NCI-H1105 (cell line): Measurements from ENCODE around the gene ADCYAP1.
"Not testable (repeated sequence)": the region's sequence is repeated elsewhere in the genome, so short reads cannot be mapped to it uniquely, and the experiment has no call there.

ENCODE experiments used
- DNase-seq: peaks from one replicate; lab custom pipeline; 2025; lab: John Stamatoyannopoulos, UW

Gene ADCYAP1

DNA sequence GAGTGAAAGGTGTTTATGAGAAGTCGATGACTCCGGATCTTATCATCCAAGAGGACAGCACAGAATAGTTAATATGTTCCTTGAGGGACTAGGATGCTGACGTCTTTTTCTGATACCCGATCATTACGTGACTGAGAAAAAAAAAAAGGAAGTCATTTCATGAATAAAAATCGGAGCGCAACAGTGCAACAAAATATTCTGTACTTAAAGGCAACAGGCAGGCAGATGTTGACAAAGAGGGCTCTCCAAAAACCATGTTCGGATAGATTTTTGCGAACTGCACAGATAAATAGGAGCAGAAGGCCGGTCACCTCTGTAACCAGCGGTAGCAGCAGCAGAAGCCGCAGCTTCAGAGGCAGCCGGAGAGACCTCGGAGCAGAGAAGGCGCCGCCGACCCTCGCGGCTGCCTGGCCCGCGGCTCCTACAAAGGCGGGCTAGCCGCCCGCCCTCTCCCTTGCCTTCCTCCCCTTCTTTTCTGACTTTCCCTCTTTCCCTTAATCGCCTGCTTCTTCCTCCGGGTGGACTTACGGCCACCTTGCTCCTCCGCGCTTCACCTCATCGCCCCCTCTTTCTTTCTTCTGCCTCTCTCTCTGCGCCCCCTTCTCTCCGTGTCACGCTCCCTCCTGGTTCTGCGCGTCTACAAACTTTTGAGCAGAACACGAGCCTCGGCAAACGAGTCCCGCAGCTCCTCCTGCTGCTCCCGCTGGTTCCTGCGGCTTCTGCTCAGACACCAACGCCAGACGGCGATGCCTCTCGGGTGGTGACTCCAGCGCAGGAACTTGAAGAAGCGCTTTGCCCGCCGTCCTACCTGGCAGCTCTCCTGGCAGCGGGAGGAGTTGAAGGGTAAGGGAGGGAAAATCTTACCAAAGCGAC is at the start of gene ADCYAP1:
Gene ADCYAP1 (plus strand): TSS at position 654 of the 873 bp plus-strand sequence. CDS start 516 bp downstream, outside the sequence.
- no peak for DNase-seq

DNA sequence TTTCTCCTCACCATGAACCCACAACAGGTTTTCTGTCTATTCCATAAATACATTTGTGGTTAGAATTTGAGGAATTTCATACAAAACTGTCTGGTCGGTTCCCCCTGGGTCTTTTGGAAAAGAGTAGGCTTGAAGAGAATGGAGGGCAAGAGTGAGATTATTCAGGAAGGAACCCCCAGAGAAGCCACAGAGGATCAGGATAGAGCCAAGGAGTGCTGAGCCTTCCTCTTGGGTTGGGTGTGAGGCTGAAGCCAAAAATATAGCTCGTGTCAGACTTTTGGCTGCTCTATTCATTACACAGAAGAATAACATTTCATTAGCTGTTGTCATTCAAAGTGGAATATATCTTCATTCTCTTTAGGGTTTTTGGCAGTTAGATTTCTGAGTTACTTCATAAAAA is 46.7 kb upstream of the ADCYAP1 start:
- no peak for DNase-seq

GRCh38 chr18:864872-865273 is 39.8 kb upstream of the ADCYAP1 start:
- DNase-seq: peak; percentile 38

- no peak for DNase-seq
Measured at GRCh38 chr18:867257-867656, 37.4 kb upstream of the ADCYAP1 start.

GRCh38 chr18:873426-873825 is 31.2 kb upstream of the ADCYAP1 start:
- not testable (repeated sequence) for DNase-seq

GRCh38 chr18:875912-876311 is 28.8 kb upstream of the ADCYAP1 start:
- no peak for DNase-seq

DNA sequence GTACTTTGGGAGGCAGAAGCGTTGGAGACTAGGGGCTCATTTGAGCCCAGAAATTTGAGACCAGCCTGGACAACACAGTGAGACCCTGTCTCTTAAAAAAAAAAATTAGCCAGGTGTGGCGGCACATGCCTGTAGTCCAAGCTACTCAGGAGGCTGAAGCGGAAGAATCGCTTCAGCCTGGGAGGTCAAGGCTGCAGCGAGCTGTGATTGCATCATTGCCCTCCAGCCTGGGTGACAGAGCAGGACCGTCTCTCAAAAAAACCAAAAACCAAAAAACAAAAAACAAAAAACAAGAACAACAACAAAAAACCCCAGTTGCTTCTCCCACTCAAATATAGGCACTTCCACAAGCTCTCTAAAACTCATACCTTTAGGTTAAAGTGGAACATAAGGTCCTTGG is 27.4 kb upstream of the ADCYAP1 start:
- no peak for DNase-seq

GRCh38 chr18:886076-886475 is 18.6 kb upstream of the ADCYAP1 start:
- DNase-seq: no peak

GRCh38 chr18:887716-888115 is 17.0 kb upstream of the ADCYAP1 start:
- DNase-seq: no peak

DNA sequence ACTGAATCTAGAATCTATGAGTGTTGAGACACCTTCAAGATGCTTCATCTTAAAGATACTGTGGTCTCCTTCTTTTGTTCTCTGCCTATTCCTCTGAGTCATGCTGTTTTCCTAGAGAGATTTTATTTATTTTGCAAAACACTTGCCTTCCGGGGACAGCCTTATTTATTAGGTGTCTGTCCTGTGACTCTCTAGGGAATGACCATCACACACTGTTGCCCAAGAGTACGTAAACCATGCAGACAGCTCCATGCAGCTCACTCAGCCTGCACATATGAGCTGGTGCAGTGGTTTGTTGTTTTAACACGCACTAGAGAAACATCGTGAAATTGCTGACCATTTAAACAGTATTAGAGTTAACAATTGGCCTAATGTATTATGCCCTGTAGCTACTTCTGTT is 12.4 kb upstream of the ADCYAP1 start:
- DNase-seq: no peak

- no peak for DNase-seq
Measured at GRCh38 chr18:896315-896714, 8.4 kb upstream of the ADCYAP1 start.

DNA sequence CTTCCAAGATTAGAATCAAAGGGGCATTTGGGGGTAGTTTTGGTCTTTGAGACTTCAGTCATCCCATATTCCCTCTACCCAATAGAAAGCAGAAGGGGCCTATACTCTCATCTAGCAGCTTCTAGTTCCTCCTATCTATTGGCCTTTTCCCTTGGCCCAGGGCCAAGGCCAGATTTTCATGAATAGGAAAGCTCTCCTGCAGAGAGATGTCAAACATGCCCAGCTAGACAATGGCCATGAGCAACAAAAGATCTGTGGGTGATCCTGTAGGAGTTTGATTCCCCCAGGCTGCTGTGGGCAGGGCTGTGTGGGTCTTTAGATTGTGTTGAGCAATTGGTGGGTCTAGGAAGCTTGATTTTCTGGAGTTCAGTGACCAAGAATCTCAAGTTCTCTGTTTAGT is 2.9 kb upstream of the ADCYAP1 start:
- DNase-seq: no peak

DNA sequence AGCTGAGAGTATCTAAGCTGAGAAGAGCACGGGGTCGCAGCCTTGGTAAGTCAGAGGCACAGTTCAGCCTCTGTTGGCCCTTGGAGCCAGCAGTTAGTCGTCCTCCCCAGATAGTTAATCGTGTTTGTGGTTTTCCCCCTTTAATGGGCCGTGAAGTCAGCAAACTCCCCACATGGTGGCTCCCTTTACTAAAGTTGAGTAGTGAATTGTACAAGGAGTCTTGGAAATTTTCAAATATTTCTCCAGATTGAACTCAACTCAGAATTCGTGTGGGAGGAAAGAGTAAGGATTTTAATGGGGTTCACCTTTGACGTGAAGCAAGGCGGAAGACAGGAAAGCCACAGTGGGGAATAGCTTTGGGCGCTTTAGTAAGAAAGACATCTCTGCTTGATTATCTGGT is 2.4 kb upstream of the ADCYAP1 start:
- DNase-seq: no peak

- no peak for DNase-seq
Measured at GRCh38 chr18:903701-904100, 970 bp upstream of the ADCYAP1 start.

DNA sequence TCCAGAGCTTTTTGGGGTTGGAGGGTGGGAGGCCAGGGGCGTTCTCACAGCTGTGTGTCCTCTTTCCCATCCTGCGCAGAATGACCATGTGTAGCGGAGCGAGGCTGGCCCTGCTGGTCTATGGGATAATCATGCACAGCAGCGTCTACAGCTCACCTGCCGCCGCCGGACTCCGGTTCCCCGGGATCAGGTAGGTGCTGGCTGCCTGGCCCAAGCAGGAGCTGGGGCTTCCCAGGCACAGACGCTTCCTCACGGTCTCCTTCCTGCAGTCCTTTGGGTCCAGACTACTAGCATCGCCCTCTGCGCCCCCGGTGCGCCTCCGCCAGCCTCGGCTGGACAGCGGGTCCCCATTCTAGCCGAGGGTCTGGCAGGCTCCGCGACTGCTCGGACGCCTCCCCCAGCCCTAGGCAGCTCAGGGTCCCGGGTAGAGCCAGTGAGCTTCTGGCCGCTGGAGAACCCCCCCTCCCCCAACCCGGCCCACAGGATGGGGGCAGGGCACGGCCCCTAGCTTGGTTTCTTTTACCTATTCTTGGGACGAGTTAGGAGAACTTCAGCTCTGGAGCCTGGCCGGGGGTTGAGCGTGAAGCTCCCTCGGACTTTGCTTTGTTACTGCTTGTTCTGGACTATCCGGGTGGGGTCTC is 756 bp downstream of the ADCYAP1 start:
- DNase-seq: no peak

DNA sequence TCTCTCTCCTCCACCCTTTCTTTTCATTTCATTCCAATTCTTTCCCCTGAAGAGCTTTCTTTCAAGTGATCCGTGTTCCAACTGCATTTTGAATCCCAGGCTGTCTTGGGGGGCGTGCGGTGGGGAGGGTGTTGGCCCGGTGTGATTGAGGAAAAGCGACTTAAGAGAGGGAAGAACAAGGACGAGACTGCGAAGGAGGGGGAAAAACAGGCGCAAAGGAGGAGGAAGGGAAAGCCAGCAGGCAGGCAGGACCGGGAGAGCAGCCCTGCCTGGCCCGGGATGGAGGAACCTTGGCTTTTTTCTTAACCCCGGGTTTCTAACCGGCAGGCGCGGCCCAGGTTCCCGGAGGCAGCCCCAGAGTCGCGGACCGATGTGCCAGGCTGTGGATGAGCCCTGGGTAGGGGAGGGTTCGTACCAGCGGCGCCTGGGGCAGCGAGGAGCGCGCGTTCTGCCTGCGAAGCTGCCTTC is 1.3 kb downstream of the ADCYAP1 start:
- no peak for DNase-seq

DNA sequence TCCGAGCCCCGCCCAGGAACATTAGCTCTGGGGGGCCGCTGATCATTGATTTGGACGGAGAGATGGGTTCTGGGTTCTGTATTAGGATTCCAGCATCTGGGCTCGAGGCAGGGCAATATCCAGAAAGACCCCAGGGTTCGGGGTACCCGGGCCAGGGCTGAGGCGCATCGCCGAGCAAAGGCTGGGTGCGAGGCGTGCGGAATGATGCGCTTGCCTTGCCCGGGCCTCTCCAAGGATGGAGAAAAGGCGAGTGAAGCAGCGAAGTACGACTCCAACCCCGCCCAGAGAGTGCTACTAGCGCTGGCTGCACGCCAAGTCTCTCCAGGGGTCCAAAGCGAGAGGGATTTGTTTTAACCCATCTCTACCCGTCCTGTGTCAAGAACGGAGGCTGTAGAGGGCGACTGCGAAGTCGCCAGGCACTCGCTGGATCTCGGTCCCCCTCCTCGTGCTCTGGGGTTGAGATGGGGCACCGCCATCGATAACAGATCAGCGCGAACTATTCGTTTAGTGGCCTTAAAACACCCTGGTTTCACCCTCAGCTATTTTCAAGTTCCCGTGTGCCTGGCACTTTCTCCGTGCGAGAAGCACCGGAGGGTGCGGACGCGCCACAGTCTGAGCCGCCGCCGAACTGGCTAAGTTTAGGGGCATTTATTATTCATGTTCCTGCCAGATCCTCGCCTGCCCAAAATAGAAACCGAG is 1.9 kb downstream of the ADCYAP1 start:
- no peak for DNase-seq

DNA sequence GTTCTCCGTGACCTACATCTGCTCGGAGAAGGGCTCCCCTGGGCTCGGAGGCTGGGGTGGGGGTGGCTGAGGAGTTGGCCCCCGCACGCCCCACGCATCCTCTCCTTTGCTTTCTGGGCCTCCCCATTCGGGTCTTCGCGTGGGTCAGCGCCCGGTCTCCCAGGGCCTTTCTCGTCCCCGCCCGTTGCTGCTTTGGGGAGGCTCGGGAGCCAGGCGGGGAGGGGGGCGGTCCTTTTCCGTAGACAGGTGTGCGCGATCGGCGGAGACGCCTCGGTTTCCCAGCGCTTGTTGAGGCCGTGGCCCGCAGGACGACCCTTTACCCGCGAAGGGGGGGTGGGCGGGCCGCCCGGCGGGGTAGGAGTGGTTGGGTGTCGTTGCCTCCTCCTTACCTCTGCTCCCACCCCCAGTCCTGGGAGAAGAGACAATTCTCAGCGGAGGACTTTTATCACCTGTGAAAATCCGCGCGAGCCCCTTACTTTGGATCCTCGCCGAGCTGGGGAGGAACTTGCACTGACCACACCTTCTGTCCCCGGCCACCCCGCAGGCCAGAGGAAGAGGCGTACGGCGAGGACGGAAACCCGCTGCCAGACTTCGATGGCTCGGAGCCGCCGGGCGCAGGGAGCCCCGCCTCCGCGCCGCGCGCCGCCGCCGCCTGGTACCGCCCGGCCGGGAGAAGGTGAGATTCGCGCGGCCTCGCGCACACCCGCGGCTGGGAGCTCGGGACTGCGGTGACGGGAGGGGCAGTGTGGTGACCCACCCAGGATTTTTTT is 2.6 kb downstream of the ADCYAP1 start:
- DNase-seq: no peak

DNA sequence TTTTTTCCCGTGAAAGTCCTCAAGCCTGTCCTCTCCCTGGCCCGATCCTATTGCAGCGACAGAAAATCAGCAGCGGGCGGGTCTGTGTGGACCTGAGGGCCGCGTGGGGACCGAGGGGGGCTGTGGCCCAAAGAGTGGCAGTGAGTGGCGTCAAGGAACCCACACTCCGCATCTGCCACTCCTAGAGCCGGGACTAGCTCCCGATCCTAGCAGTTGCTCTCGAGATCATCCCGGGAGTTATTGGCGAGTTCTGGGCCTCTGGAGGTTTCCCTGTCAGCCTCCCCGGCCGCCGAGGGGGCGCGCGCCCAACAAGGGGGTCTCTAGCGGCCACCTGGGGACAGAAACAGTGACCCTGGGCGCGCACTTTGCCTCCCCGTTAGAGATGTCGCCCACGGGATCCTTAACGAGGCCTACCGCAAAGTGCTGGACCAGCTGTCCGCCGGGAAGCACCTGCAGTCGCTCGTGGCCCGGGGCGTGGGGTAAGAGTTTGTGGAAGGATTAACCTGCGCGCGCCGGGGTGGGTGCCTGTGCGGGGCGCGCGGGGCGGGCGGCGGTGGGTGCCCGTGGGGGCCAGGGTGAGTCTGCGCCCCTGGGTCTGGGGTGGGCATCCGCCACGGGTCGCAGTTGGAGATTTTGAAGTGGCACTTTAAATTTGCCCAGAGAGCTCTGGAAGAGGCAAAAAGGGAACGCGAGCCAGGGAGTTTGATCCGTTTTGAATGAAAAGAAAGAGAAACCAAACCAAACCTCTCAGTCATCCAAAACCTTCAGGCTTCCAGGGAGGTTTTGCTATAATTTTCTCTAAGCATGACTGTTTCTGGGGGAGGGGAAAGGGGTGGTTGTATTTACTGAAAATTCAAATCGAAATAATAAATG is 3.5 kb downstream of the ADCYAP1 start:
- DNase-seq: no peak

DNA sequence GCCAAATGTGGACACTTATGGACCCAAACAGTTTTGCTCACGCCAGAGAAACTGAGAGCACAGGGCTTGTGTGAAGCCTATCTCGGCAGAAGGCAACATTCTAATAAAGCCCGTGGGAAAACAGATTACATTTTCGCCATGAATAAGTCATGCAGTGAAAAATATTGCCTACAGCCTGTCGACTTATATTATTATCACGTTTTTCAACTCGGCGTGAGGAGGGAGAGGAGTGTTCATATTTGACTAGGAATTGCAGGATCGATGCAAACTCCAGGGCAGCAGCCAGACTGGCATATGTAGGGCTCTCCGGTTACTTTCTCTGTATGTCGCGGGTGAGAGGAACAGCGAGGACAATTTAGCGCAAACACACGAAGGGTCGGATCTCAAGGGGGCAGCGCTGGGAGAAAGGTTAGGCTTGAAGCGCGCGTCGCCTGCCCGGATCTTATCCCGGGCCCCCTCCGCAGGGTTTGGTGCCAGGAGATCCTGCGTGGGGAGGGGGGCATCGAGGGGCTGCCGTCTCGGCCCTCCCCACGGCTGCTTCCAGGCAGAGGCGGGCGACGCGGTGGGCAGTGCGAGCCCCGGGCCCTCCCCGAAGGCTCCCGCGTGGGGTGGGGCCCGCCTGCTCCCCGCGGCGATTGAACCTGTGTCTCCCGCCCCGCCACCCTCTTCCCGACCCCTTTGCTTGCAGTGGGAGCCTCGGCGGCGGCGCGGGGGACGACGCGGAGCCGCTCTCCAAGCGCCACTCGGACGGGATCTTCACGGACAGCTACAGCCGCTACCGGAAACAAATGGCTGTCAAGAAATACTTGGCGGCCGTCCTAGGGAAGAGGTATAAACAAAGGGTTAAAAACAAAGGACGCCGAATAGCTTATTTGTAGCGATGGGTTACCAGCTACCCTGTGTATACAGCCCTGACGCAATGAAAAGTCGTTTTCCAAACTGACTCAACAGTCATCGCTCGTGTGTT is 4.4 kb downstream of the ADCYAP1 start:
- DNase-seq: no peak
